ENCODE data around the gene CWH43.
"Not testable (repeated sequence)": the region's sequence is repeated elsewhere in the genome, so short reads cannot be mapped to it uniquely, and the experiment has no call there.

CWH43 gene

GRCh38 chr4:48985976-48986653 is at the start of gene CWH43:
TSS of gene CWH43 (plus strand) at chr4:48986275. CDS start at chr4:48986430, 155 bp downstream.
- no peak for DNase-seq

GRCh38 chr4:48937033-48937432 is 49.0 kb upstream of the CWH43 start:
- no peak for DNase-seq

- no peak for DNase-seq
Measured at GRCh38 chr4:48938831-48939230, 47.2 kb upstream of the CWH43 start.

GRCh38 chr4:48939785-48940184 is 46.3 kb upstream of the CWH43 start:
- no peak for DNase-seq

GRCh38 chr4:48943387-48943786 is 42.7 kb upstream of the CWH43 start:
- no peak for DNase-seq

- no peak for DNase-seq
Measured at GRCh38 chr4:48944252-48944651, 41.8 kb upstream of the CWH43 start.

GRCh38 chr4:48944756-48945241 is 41.3 kb upstream of the CWH43 start:
- DNase-seq = no peak

- DNase-seq = no peak
Measured at GRCh38 chr4:48945981-48946380, 40.1 kb upstream of the CWH43 start.

GRCh38 chr4:48947731-48948130 is 38.3 kb upstream of the CWH43 start:
- no peak for DNase-seq

- no peak for DNase-seq
Measured at GRCh38 chr4:48949086-48949485, 37.0 kb upstream of the CWH43 start.

- DNase-seq = no peak
Measured at GRCh38 chr4:48949518-48950219, 36.4 kb upstream of the CWH43 start.

GRCh38 chr4:48954314-48954713 is 31.8 kb upstream of the CWH43 start:
- DNase-seq = no peak

- not testable (repeated sequence) for DNase-seq
Measured at GRCh38 chr4:48957366-48957765, 28.7 kb upstream of the CWH43 start.

GRCh38 chr4:48958582-48958981 is 27.5 kb upstream of the CWH43 start:
- no peak for DNase-seq

GRCh38 chr4:48960988-48961635 is 25.0 kb upstream of the CWH43 start:
- no peak for DNase-seq

GRCh38 chr4:48962636-48963035 is 23.4 kb upstream of the CWH43 start:
- no peak for DNase-seq

GRCh38 chr4:48963042-48963679 is 22.9 kb upstream of the CWH43 start:
- DNase-seq = peak; percentile 17 to 55 (median 34)

GRCh38 chr4:48967101-48967500 is 19.0 kb upstream of the CWH43 start:
- no peak for DNase-seq

GRCh38 chr4:48967631-48968030 is 18.4 kb upstream of the CWH43 start:
- no peak for DNase-seq

GRCh38 chr4:48968814-48969213 is 17.3 kb upstream of the CWH43 start:
- DNase-seq = no peak

GRCh38 chr4:48970471-48970921 is 15.6 kb upstream of the CWH43 start:
- no peak for DNase-seq

GRCh38 chr4:48974979-48975640 is 11.0 kb upstream of the CWH43 start:
- DNase-seq = no peak

GRCh38 chr4:48976041-48976440 is 10.0 kb upstream of the CWH43 start:
- DNase-seq = no peak

Data from activated naive CD4-positive, alpha-beta T cell (primary cell).